HCT116 (cell line): Measurements from ENCODE around the gene HPCAL1. TPM values are rescaled to one million over a fixed set of nuclear protein-coding genes. Genes with fewer than 3 reads are reported as not detected.

Source experiments
- ATAC-seq: fragments of 200-7000 bp; cut with Tn5 transposase; 2 replicates; pipeline ENCODE4 v1.9.1; 2020; ENCODE audit warnings: mild to moderate bottlenecking, moderate library complexity
- BruUV-seq: library from RNA; stranded (reverse); fragments of 400-500 nt; replicated peaks from 2 replicates; lab custom pipeline; 2021; lab: Mats Ljungman, UMichigan
- CTCF ChIA-PET: fragments of 300-600 bp; sonication (Branson Sonifier 250); formaldehyde crosslinking; loops from one replicate; lab custom pipeline; 2021; ENCODE audit warnings: antibody characterized with exemption; lab: Charles Lee
- POLR2A ChIA-PET: fragments of 300-600, 350-600 bp; sonication (Branson Sonifier 250); formaldehyde crosslinking; loops from one replicate; lab custom pipeline; 2021; ENCODE audit warnings: antibody characterized with exemption; lab: Charles Lee
- RAD21 ChIA-PET, 2 experiments: fragments of 300-600 bp; sonication (Branson Sonifier 250); formaldehyde crosslinking; loops; one replicate each; lab custom pipeline; 2023; ENCODE audit warnings: low total read pairs in 2 of 2; ENCODE audit not compliant: uncharacterized antibody in 2 of 2, unreplicated experiment in 2 of 2, low non-redundant PET in 1 of 2; lab: Charles Lee
- DNase-seq: peaks from one replicate; pipeline ENCODE4 v3.0.0-alpha.2; 2010; ENCODE audit warnings: low read depth, low spot score
- H2AFZ ChIP-seq: fragments of 200-600 bp; shearing (Covaris generic), sonication (generic); 2 replicates; pipeline ENCODE4 v1.6.1; 2017; ENCODE audit warnings: low read depth, mixed run types, mixed read lengths, antibody characterized with exemption, low read length; ENCODE audit not compliant: poor library complexity, severe bottlenecking
- H3K27ac ChIP-seq: 2 replicates; pipeline ENCODE4 v1.5.1; 2012; ENCODE audit warnings: low read depth, low read length
- H3K27me3 ChIP-seq: fragments of 200-600 bp; sonication (generic); 2 replicates; pipeline ENCODE4 v1.6.1; 2016; ENCODE audit warnings: mixed run types, low read length, mixed read lengths; ENCODE audit not compliant: insufficient read depth
- H3K36me3 ChIP-seq, 2 experiments: fragments of 200-500 bp in 1 of 2; fragments of 200-600 bp in 1 of 2; sonication (Bioruptor generic) in 1 of 2; sonication (generic) in 1 of 2; 2 replicates each; pipeline versions ENCODE4 v1.5.1 to v1.6.1; 2014 to 2016; ENCODE audit warnings: low read length in 2 of 2, inconsistent platforms in 1 of 2, mixed read lengths in 1 of 2, mixed run types in 1 of 2; ENCODE audit not compliant: insufficient read depth in 2 of 2, control insufficient read depth in 1 of 2
- H3K4me1 ChIP-seq, 2 experiments: fragments of 200-600 bp in 1 of 2; sonication (generic) in 1 of 2; 2 replicates each; pipeline versions ENCODE4 v1.5.1 to v1.6.1; 2012 to 2017; ENCODE audit warnings: low read length in 2 of 2, inconsistent platforms in 1 of 2, mild to moderate bottlenecking in 1 of 2, mixed read lengths in 1 of 2, mixed run types in 1 of 2, moderate library complexity in 1 of 2; ENCODE audit not compliant: insufficient read depth in 2 of 2, control insufficient read depth in 1 of 2
- H3K4me2 ChIP-seq: fragments of 200-600 bp; sonication (generic); 2 replicates; pipeline ENCODE4 v1.6.1; 2017; ENCODE audit warnings: mixed run types, low read length, mixed read lengths
- H3K4me3 ChIP-seq, 2 experiments: fragments of 200-600 bp in 1 of 2; sonication (generic) in 1 of 2; replicated peaks in 1 of 2; 2 replicates each; pipeline ENCODE4 v1.5.1; 2011 to 2016; ENCODE audit warnings: low read length in 2 of 2, control low read depth in 1 of 2, low read depth in 1 of 2, mild to moderate bottlenecking in 1 of 2, mixed read lengths in 1 of 2, mixed run types in 1 of 2
- H3K79me2 ChIP-seq: fragments of 200-600 bp; sonication (generic); 2 replicates; pipeline ENCODE4 v1.6.1; 2017; ENCODE audit warnings: mild to moderate bottlenecking, mixed run types, low read length, moderate library complexity, mixed read lengths; ENCODE audit not compliant: insufficient read depth
- H3K9ac ChIP-seq: fragments of 200-600 bp; sonication (generic); 2 replicates; pipeline ENCODE4 v1.6.1; 2016; ENCODE audit warnings: low read length, mixed read lengths
- H3K9me2 ChIP-seq: fragments of 200-600 bp; sonication (generic), shearing (Covaris generic); 2 replicates; pipeline ENCODE4 v1.6.1; 2017; ENCODE audit warnings: mixed run types, mild to moderate bottlenecking, moderate library complexity; ENCODE audit not compliant: insufficient read depth
- H3K9me3 ChIP-seq, 2 experiments: fragments of 200-500 bp in 1 of 2; fragments of 200-600 bp in 1 of 2; sonication (Bioruptor generic) in 1 of 2; sonication (generic) in 1 of 2; 2 replicates each; pipeline ENCODE4 v1.6.1; 2014 to 2017; ENCODE audit warnings: low read length in 2 of 2, mixed read lengths in 2 of 2, inconsistent platforms in 1 of 2, low read depth in 1 of 2, mild to moderate bottlenecking in 1 of 2, mixed run types in 1 of 2, moderate library complexity in 1 of 2; ENCODE audit not compliant: control insufficient read depth in 1 of 2, insufficient read depth in 1 of 2
- H4K20me1 ChIP-seq: fragments of 200-600 bp; sonication (generic), shearing (Covaris generic); 2 replicates; pipeline ENCODE4 v1.6.1; 2017; ENCODE audit warnings: mixed run types, mild to moderate bottlenecking, moderate library complexity; ENCODE audit not compliant: insufficient read depth
- ATF3 ChIP-seq: IDR thresholded peaks from 2 replicates; pipeline ENCODE4 v1.6.1; 2012
- CBX3 ChIP-seq: IDR thresholded peaks from 2 replicates; pipeline ENCODE4 v1.6.1; 2012; ENCODE audit warnings: low read depth
- CTCF ChIP-seq, 3 experiments: fragments of 200-600 bp in 1 of 3; sonication (generic) in 1 of 3; IDR thresholded peaks in 2 of 3; conservative IDR thresholded peaks in 1 of 3; 2 replicates each; pipeline ENCODE4 v1.5.1; 2012 to 2017; ENCODE audit warnings: low read depth in 2 of 3, low read length in 2 of 3, antibody characterized with exemption in 1 of 3, borderline replicate concordance in 1 of 3, control low read depth in 1 of 3, mild to moderate bottlenecking in 1 of 3, mixed read lengths in 1 of 3, mixed run types in 1 of 3, moderate library complexity in 1 of 3; ENCODE audit not compliant: insufficient read depth in 1 of 3
- EZH2phosphoT487 ChIP-seq: fragments of 200-600 bp; IDR thresholded peaks from 2 replicates; pipeline ENCODE4 v1.6.1; 2018; ENCODE audit warnings: antibody characterized with exemption, borderline replicate concordance
- FOSL1 ChIP-seq: IDR thresholded peaks from 2 replicates; pipeline ENCODE4 v1.6.1; 2012; ENCODE audit warnings: low read depth
- JUND ChIP-seq: IDR thresholded peaks from 2 replicates; pipeline ENCODE4 v1.6.1; 2012
- POLR2A ChIP-seq: IDR thresholded peaks from 2 replicates; pipeline ENCODE4 v1.7.0; 2011; ENCODE audit warnings: borderline replicate concordance; ENCODE audit not compliant: insufficient read depth, insufficient read length; ENCODE audit errors: extremely low read depth
- REST ChIP-seq: IDR thresholded peaks from 2 replicates; pipeline ENCODE4 v1.6.1; 2012; ENCODE audit warnings: low read depth
- SP1 ChIP-seq: IDR thresholded peaks from 2 replicates; pipeline ENCODE4 v1.6.1; 2012; ENCODE audit warnings: low read depth
- YY1 ChIP-seq: IDR thresholded peaks from 2 replicates; pipeline ENCODE4 v1.6.1; 2011; ENCODE audit warnings: low read length, low read depth, moderate library complexity, mild to moderate bottlenecking; ENCODE audit not compliant: insufficient replicate concordance; ENCODE audit errors: extremely low read depth
- ZBTB33 ChIP-seq: IDR thresholded peaks from 2 replicates; pipeline ENCODE4 v1.6.1; 2011; ENCODE audit warnings: mild to moderate bottlenecking, low read length, moderate library complexity; ENCODE audit not compliant: insufficient replicate concordance; ENCODE audit errors: extremely low read depth
- intact Hi-C: fragments of 100-400 bp; cut with micrococcal nuclease; formaldehyde crosslinking; loops from 2 replicates; pipeline ENCODE4 v1.10.0; 2022
- total RNA-seq: library from RNA; stranded (reverse); gene quantifications from one replicate; pipeline ENCODE4 v1.2.1, GENCODE V29; 2021; ENCODE audit not compliant: unreplicated experiment

Gene HPCAL1
- total RNA-seq, 1 experiment from 2014 or later: 111 TPM

- TF ChIP-seq CTCF (IDR thresholded peaks at IDR 0.05 in 2 of 3, conservative IDR thresholded peaks at IDR 0.05 in 1 of 3; ENCODE audit: borderline replicate concordance in 1 of 3, insufficient read depth in 1 of 3, low read depth in 2 of 3, low read length in 2 of 3) (no peak), JUND (no peak), ATF3 (no peak)
- TF ChIP-seq, all 23 proteins: peak for 0
Measured at GRCh38 chr2:10406491-10407188, 103.9 kb downstream of the HPCAL1 start (continued).

- peaks cover 53 to 74% of the 10 kb centered on the region in 2 experiments for H3K4me1 ChIP-seq
- peaks cover 0 to 9% of the 10 kb centered on the region in 2 experiments; a peak in 1 of 4 replicates for H3K36me3 ChIP-seq
- peaks cover 22% of the 10 kb centered on the region for H3K79me2 ChIP-seq
- H3K27ac ChIP-seq: peak overlapping the region; percentile 84
- intact Hi-C loops: no loop called here
- ChIA-PET RAD21 (interaction anchor here in 1 of 2 experiments (1.0 to 2.0 kb wide), 3 partner anchors 27 to 137 kb away, joined by 3 to 6 read pairs (median 6); no protein-coding TSS in a partner anchor), CTCF (interaction anchor here (1.5 to 3.2 kb wide), 9 partner anchors 28 to 350 kb away, joined by 4 to 32 read pairs (median 19); partner anchors contain the start of gene HPCAL1), POLR2A (interaction anchor here (0.6 to 2.1 kb wide), 4 partner anchors 10 to 283 kb away, joined by 3 to 6 read pairs (median 4); no protein-coding TSS in a partner anchor)
- H3K9me3 ChIP-seq: no peaks in the 10 kb centered on the region
- no peak overlapping the region for H2AFZ ChIP-seq
- peak overlapping the region in 1 of 2 experiments; percentile 40; a peak in 2 of 4 replicates for H3K4me3 ChIP-seq
- no peak for ATAC-seq
- peak overlapping the region; percentile 81 for H3K4me2 ChIP-seq
- no peaks in the 10 kb centered on the region for H3K27me3 ChIP-seq
- DNase-seq: no peak
- H4K20me1 ChIP-seq: no peaks in the 10 kb centered on the region
- peak overlapping the region; percentile 63 for H3K9ac ChIP-seq
- no TSS peak for BruUV-seq
- H3K9me2 ChIP-seq: no peaks in the 10 kb centered on the region
- TF ChIP-seq EZH2phosphoT487 (no peak), FOSL1 (no peak), YY1 (no peak), REST (no peak), POLR2A (no peak), CTCF (IDR thresholded peaks at IDR 0.05 in 2 of 3, conservative IDR thresholded peaks at IDR 0.05 in 1 of 3; ENCODE audit: borderline replicate concordance in 1 of 3, insufficient read depth in 1 of 3, low read depth in 2 of 3, low read length in 2 of 3) (no peak), CBX3 (no peak), ZBTB33 (no peak), SP1 (no peak)
Measured at GRCh38 chr2:10407432-10407831, 104.7 kb downstream of the HPCAL1 start.
